T-helper 17 cell (primary cell): ENCODE data around the gene PTH2. TPM values are rescaled to one million over a fixed set of nuclear protein-coding genes. Genes with fewer than 3 reads are reported as not detected.

ENCODE experiments used
- ATAC-seq: fragments of 150-1000 bp; cut with Tn5 transposase; 2 replicates; pipeline ENCODE4 v1.10.0; 2021; ENCODE audit warnings: mild to moderate bottlenecking, moderate library complexity
- DNase-seq, 3 donors: peaks; one replicate each; pipeline versions ENCODE4 v3.0.0 to v3.0.0-alpha.2; 2020 to 2021
- H3K9me3 ChIP-seq: one replicate; pipeline ENCODE4 v1.7.0; 2013; ENCODE audit warnings: low read length, mild to moderate bottlenecking; ENCODE audit not compliant: control insufficient read depth, poor library complexity, severe bottlenecking
- H3K27ac Mint-ChIP-seq: one replicate; pipeline ENCODE4 v1.8.0; 2022; ENCODE audit warnings: mild to moderate bottlenecking, moderate library complexity, mixed read lengths
- H3K27me3 Mint-ChIP-seq: one replicate; pipeline ENCODE4 v1.8.0; 2022; ENCODE audit warnings: mixed read lengths
- H3K36me3 Mint-ChIP-seq: one replicate; pipeline ENCODE4 v1.8.0; 2022; ENCODE audit warnings: low read depth, mixed read lengths
- H3K4me1 Mint-ChIP-seq: one replicate; pipeline ENCODE4 v1.8.0; 2022; ENCODE audit warnings: mild to moderate bottlenecking, mixed read lengths
- H3K4me3 Mint-ChIP-seq: one replicate; pipeline ENCODE4 v1.8.0; 2022; ENCODE audit warnings: mild to moderate bottlenecking, moderate library complexity, mixed read lengths
- total RNA-seq, 4 donors: library from RNA in 2 of 4; stranded (reverse) in 2 of 4; gene quantifications; one replicate each; pipeline ENCODE4 v1.2.3 and lab custom pipeline; 2022 to 2026

PTH2 gene
- total RNA-seq, 2 donors from 2014 or later = not detected

- H3K36me3 Mint-ChIP-seq = peaks cover 18% of the 10 kb centered on the region
- peak overlapping the region; percentile 88 for H3K27ac Mint-ChIP-seq
- peaks cover 63% of the 10 kb centered on the region for H3K4me1 Mint-ChIP-seq
- no peak for ATAC-seq
- DNase-seq = no peak
- H3K9me3 ChIP-seq = no peaks in the 10 kb centered on the region
- H3K4me3 Mint-ChIP-seq = peak overlapping the region; percentile 84
- H3K27me3 Mint-ChIP-seq = peaks cover 88% of the 10 kb centered on the region
Measured at GRCh38 chr19:49421878-49422202, 1.4 kb downstream of the PTH2 start.

GRCh38 chr19:49421039-49421877 lies 2.0 kb downstream of the PTH2 start:
- H3K27ac Mint-ChIP-seq = peak overlapping the region; percentile 88
- peak overlapping the region; percentile 84 for H3K4me3 Mint-ChIP-seq
- peaks cover 82% of the 10 kb centered on the region for H3K27me3 Mint-ChIP-seq
- peak; percentile 40 for ATAC-seq
- H3K36me3 Mint-ChIP-seq = peaks cover 15% of the 10 kb centered on the region
- no peak for DNase-seq
- no peaks in the 10 kb centered on the region for H3K9me3 ChIP-seq
- H3K4me1 Mint-ChIP-seq = peaks cover 57% of the 10 kb centered on the region

GRCh38 chr19:49420227-49420626 lies 3.0 kb downstream of the PTH2 start:
- Mint-ChIP-seq H3K36me3 (peaks cover 15% of the 10 kb centered on the region), H3K4me1 (peaks cover 51% of the 10 kb centered on the region), H3K4me3 (no peak overlapping the region), H3K27me3 (peaks cover 72% of the 10 kb centered on the region), H3K27ac (no peak overlapping the region)
- ATAC-seq (no peak), DNase-seq (no peak)
- H3K9me3 ChIP-seq = no peaks in the 10 kb centered on the region

GRCh38 chr19:49419173-49419572 lies 4.1 kb downstream of the PTH2 start:
- DNase-seq = no peak
- no peak for ATAC-seq
- peaks cover 64% of the 10 kb centered on the region for H3K27me3 Mint-ChIP-seq
- H3K27ac Mint-ChIP-seq = no peak overlapping the region
- H3K9me3 ChIP-seq = no peaks in the 10 kb centered on the region
- H3K36me3 Mint-ChIP-seq = peaks cover 15% of the 10 kb centered on the region
- no peak overlapping the region for H3K4me3 Mint-ChIP-seq
- H3K4me1 Mint-ChIP-seq = peaks cover 45% of the 10 kb centered on the region

- no peak overlapping the region for H3K27ac Mint-ChIP-seq
- peaks cover 10% of the 10 kb centered on the region for H3K36me3 Mint-ChIP-seq
- H3K4me1 Mint-ChIP-seq = peaks cover 38% of the 10 kb centered on the region
- no peak for DNase-seq
- H3K27me3 Mint-ChIP-seq = peaks cover 58% of the 10 kb centered on the region
- no peak for ATAC-seq
- H3K9me3 ChIP-seq = no peaks in the 10 kb centered on the region
- H3K4me3 Mint-ChIP-seq = no peak overlapping the region
Measured at GRCh38 chr19:49418511-49418910, 4.7 kb downstream of the PTH2 start.

- no peak for DNase-seq
Measured at GRCh38 chr19:49417088-49417487, 6.2 kb downstream of the PTH2 start.

GRCh38 chr19:49415810-49416200 lies 7.4 kb downstream of the PTH2 start:
- Mint-ChIP-seq H3K4me1 (peaks cover 38% of the 10 kb centered on the region), H3K36me3 (peaks cover 5% of the 10 kb centered on the region), H3K27ac (no peak overlapping the region), H3K27me3 (peaks cover 34% of the 10 kb centered on the region), H3K4me3 (no peak overlapping the region)
- ATAC-seq = no peak
- H3K9me3 ChIP-seq = no peaks in the 10 kb centered on the region
- DNase-seq = no peak

More at GRCh38 chr19:49417088-49417487, 6.2 kb downstream of the PTH2 start:
- Mint-ChIP-seq H3K4me1 (peaks cover 38% of the 10 kb centered on the region), H3K27ac (no peak overlapping the region), H3K27me3 (peaks cover 47% of the 10 kb centered on the region), H3K4me3 (no peak overlapping the region), H3K36me3 (peaks cover 9% of the 10 kb centered on the region)
- no peak for ATAC-seq
- no peaks in the 10 kb centered on the region for H3K9me3 ChIP-seq

- DNase-seq = no peak
- ATAC-seq = no peak
Measured at GRCh38 chr19:49415102-49415809, 8.0 kb downstream of the PTH2 start.

DNA sequence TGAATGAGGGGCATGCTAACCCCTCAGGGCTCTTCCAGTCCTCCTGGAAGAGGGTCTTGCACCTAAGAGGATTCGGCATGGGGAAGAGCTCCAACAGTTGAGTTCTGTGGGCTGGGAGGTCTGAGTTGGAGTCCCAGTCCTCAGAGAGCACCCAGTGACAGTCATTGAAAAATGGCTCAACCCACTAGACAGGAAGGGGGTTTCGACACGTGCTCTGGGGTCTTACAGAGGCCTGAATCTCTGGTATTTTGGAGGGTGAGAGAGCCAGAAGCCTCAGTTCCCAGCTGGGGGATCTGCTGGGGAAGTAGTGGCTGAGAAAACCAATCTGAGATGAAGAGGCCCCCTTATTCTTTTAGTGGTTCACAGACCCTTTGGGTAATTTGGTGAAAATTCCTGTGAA lies 9.0 kb downstream of the PTH2 start:
- H3K27ac Mint-ChIP-seq = no peak overlapping the region
- no peak for DNase-seq
- H3K27me3 Mint-ChIP-seq = peaks cover 19% of the 10 kb centered on the region
- H3K4me3 Mint-ChIP-seq = peak overlapping the region; percentile 25
- H3K36me3 Mint-ChIP-seq = peaks cover 2% of the 10 kb centered on the region
- ATAC-seq = no peak
- peaks cover 40% of the 10 kb centered on the region for H3K4me1 Mint-ChIP-seq
- no peaks in the 10 kb centered on the region for H3K9me3 ChIP-seq

More at GRCh38 chr19:49415102-49415809, 8.0 kb downstream of the PTH2 start:
- Mint-ChIP-seq H3K27ac (no peak overlapping the region), H3K4me1 (peaks cover 38% of the 10 kb centered on the region), H3K36me3 (peaks cover 5% of the 10 kb centered on the region), H3K27me3 (peaks cover 29% of the 10 kb centered on the region), H3K4me3 (no peak overlapping the region)
- no peaks in the 10 kb centered on the region for H3K9me3 ChIP-seq

DNA sequence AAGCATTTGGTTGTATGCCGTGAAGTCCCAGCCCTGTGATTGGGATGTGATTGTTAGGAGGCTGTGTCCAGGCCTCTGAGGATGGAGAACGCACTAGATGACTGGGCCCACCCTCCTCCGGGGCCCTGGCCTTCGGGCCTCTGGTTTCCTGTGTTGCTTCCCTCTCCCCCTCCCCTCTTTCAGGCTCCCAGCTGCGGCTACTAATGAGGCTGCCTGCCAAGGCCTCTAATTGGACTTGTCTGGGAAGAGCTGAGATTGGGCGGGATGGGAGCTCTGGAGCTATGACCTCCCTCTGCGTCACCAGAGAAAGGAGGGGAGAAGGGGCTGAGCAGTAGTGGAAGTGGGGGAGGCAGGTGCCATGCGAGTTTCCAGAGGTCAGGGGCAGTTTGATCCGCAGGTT lies 9.9 kb downstream of the PTH2 start:
- H3K9me3 ChIP-seq = no peaks in the 10 kb centered on the region
- ATAC-seq (no peak), DNase-seq (no peak)
- Mint-ChIP-seq H3K36me3 (peaks cover 2% of the 10 kb centered on the region), H3K4me3 (no peak overlapping the region), H3K27me3 (peaks cover 10% of the 10 kb centered on the region), H3K27ac (peak overlapping the region; percentile 32), H3K4me1 (peaks cover 48% of the 10 kb centered on the region)

DNA sequence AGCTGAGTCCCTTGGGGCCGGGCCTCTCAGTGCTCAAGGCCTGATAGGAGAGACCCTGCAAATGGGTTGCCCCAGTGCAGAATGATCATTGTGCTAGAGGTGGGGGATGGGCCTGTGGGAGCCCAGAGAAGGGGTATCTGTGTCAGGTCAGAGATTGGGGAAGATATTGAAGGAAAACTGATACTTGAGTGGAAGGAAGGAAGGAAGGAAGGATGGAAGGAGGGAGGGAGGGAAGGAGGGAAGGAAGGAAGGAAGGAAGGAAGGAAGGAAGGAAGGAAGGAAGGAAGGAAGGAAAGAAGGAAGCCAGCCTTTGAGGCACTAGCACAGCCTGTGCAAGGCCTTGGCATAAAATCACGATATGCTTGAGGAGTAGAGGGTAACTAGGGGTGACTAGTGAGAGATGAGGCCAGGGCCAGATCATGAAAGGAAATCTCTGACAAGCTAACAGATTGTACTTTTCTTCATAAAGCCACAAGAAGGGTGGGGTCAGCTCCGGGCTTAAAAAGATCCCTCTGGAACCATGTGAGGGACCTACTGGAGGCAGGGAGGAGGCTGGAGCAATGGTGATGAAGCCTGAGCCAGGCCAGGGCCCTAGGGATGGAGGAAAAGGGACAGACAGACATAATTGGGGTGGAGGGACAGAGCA lies 11.4 kb downstream of the PTH2 start:
- Mint-ChIP-seq H3K27ac (peak overlapping the region; percentile 95), H3K36me3 (peaks cover 2% of the 10 kb centered on the region), H3K4me3 (peak overlapping the region; percentile 42), H3K4me1 (peaks cover 52% of the 10 kb centered on the region), H3K27me3 (no peaks in the 10 kb centered on the region)
- H3K9me3 ChIP-seq = no peaks in the 10 kb centered on the region
- DNase-seq (no peak), ATAC-seq (no peak)

GRCh38 chr19:49409441-49410029 lies 13.7 kb downstream of the PTH2 start:
- H3K36me3 Mint-ChIP-seq = peaks cover 2% of the 10 kb centered on the region
- H3K4me1 Mint-ChIP-seq = peaks cover 52% of the 10 kb centered on the region

More at GRCh38 chr19:49409441-49410029, 13.7 kb downstream of the PTH2 start:
- DNase-seq (no peak), ATAC-seq (peak; percentile 75)
- no peaks in the 10 kb centered on the region for H3K27me3 Mint-ChIP-seq
- H3K4me3 Mint-ChIP-seq = peak overlapping the region; percentile 71
- no peaks in the 10 kb centered on the region for H3K9me3 ChIP-seq
- H3K27ac Mint-ChIP-seq = peak overlapping the region; percentile 95
